Natural killer cell treated with Interleukin-12 subunit alpha and Interleukin-12 subunit beta and Interleukin-15 and Interleukin-18, amount 100 ng/mL, for 72 hours (primary cell): ENCODE measurements around the gene C3orf20. TPM values are rescaled to one million over a fixed set of nuclear protein-coding genes. Genes with fewer than 3 reads are reported as not detected.

ENCODE experiments used
- ATAC-seq, 2 donors: fragments of 150-1000 bp; cut with Tn5 transposase in 1 of 2; sonication (Bioruptor Pico), chemical (Tn5 transposase) in 1 of 2; 2 replicates each; pipeline ENCODE4 v1.10.0; 2021
- DNase-seq: peaks from one replicate; pipeline ENCODE4 v3.0.0; 2022; ENCODE audit warnings: low spot score
- H3K27ac Mint-ChIP-seq, 2 donors: 1 replicate in 1 of 2; 2 replicates in 1 of 2; pipeline ENCODE4 v1.8.0; 2022; ENCODE audit warnings: mixed read lengths in 2 of 2, mild to moderate bottlenecking in 1 of 2, moderate library complexity in 1 of 2
- H3K27me3 Mint-ChIP-seq, 2 donors: 1 replicate in 1 of 2; 2 replicates in 1 of 2; pipeline ENCODE4 v1.8.0; 2022; ENCODE audit warnings: mixed read lengths in 2 of 2
- H3K36me3 Mint-ChIP-seq: one replicate; pipeline ENCODE4 v1.8.0; 2022; ENCODE audit warnings: mixed read lengths
- H3K4me1 Mint-ChIP-seq, 2 donors: 1 replicate in 1 of 2; 2 replicates in 1 of 2; pipeline ENCODE4 v1.8.0; 2022; ENCODE audit warnings: low read depth in 2 of 2, mixed read lengths in 2 of 2, mild to moderate bottlenecking in 1 of 2
- H3K4me3 Mint-ChIP-seq: one replicate; pipeline ENCODE4 v1.8.0; 2022; ENCODE audit warnings: mixed read lengths
- H3K9me3 Mint-ChIP-seq: 2 replicates; pipeline ENCODE4 v1.8.0; 2022; ENCODE audit warnings: mixed read lengths
- total RNA-seq, 2 donors: library from RNA; stranded (reverse); gene quantifications; one replicate each; pipeline ENCODE4 v1.2.3, GENCODE V29; 2022

Gene C3orf20
- total RNA-seq, 2 donors from 2014 or later: 0.93 TPM; not detected in 1

GRCh38 chr3:14698601-14699244 lies 23.8 kb downstream of the C3orf20 start:
- H3K9me3 Mint-ChIP-seq: no peaks in the 10 kb centered on the region
- ATAC-seq: no peak

GRCh38 chr3:14699643-14700042 lies 24.7 kb downstream of the C3orf20 start:
- no peaks in the 10 kb centered on the region for H3K36me3 Mint-ChIP-seq
- no peak overlapping the region for H3K27ac Mint-ChIP-seq
- no peaks in the 10 kb centered on the region for H3K4me1 Mint-ChIP-seq
- H3K4me3 Mint-ChIP-seq: no peak overlapping the region
- peaks cover 0 to 34% of the 10 kb centered on the region in 2 donors for H3K27me3 Mint-ChIP-seq
- no peak for DNase-seq
- no peaks in the 10 kb centered on the region for H3K9me3 Mint-ChIP-seq
- ATAC-seq: no peak

More at GRCh38 chr3:14698601-14699244, 23.8 kb downstream of the C3orf20 start:
- Mint-ChIP-seq H3K27ac (no peak overlapping the region), H3K4me3 (no peak overlapping the region), H3K27me3 (peaks cover 0 to 43% of the 10 kb centered on the region in 2 donors), H3K36me3 (no peaks in the 10 kb centered on the region), H3K4me1 (no peaks in the 10 kb centered on the region)
- DNase-seq: no peak

GRCh38 chr3:14700891-14701290 lies 25.9 kb downstream of the C3orf20 start:
- Mint-ChIP-seq H3K9me3 (no peaks in the 10 kb centered on the region), H3K27me3 (peaks cover 0 to 21% of the 10 kb centered on the region in 2 donors), H3K36me3 (no peaks in the 10 kb centered on the region), H3K27ac (no peak overlapping the region), H3K4me3 (no peak overlapping the region), H3K4me1 (no peaks in the 10 kb centered on the region)
- ATAC-seq: no peak
- no peak for DNase-seq

GRCh38 chr3:14701676-14702075 lies 26.7 kb downstream of the C3orf20 start:
- Mint-ChIP-seq H3K4me3 (no peak overlapping the region), H3K9me3 (no peaks in the 10 kb centered on the region), H3K27ac (no peak overlapping the region), H3K4me1 (no peaks in the 10 kb centered on the region), H3K36me3 (no peaks in the 10 kb centered on the region), H3K27me3 (peaks cover 0 to 17% of the 10 kb centered on the region in 2 donors)
- ATAC-seq (no peak), DNase-seq (no peak)

GRCh38 chr3:14703128-14703750 lies 28.3 kb downstream of the C3orf20 start:
- H3K4me1 Mint-ChIP-seq: no peaks in the 10 kb centered on the region
- peak in 1 of 2 donors; percentile 10 for ATAC-seq
- H3K36me3 Mint-ChIP-seq: no peaks in the 10 kb centered on the region
- H3K27ac Mint-ChIP-seq: no peak overlapping the region
- peaks cover 0 to 1% of the 10 kb centered on the region in 2 donors for H3K27me3 Mint-ChIP-seq
- no peak for DNase-seq
- H3K9me3 Mint-ChIP-seq: no peaks in the 10 kb centered on the region
- H3K4me3 Mint-ChIP-seq: no peak overlapping the region

- Mint-ChIP-seq H3K27me3 (no peaks in the 10 kb centered on the region), H3K36me3 (no peaks in the 10 kb centered on the region), H3K27ac (no peak overlapping the region), H3K4me1 (no peaks in the 10 kb centered on the region), H3K4me3 (no peak overlapping the region), H3K9me3 (no peaks in the 10 kb centered on the region)
- ATAC-seq: no peak
- DNase-seq: no peak
Observed at GRCh38 chr3:14703791-14704190, 28.9 kb downstream of the C3orf20 start.

- Mint-ChIP-seq H3K27ac (no peak overlapping the region), H3K9me3 (no peaks in the 10 kb centered on the region), H3K36me3 (no peaks in the 10 kb centered on the region), H3K4me1 (no peaks in the 10 kb centered on the region), H3K27me3 (peaks cover 0 to 16% of the 10 kb centered on the region in 2 donors), H3K4me3 (no peak overlapping the region)
- ATAC-seq (no peak), DNase-seq (no peak)
Observed at GRCh38 chr3:14706096-14706495, 31.2 kb downstream of the C3orf20 start.

- no peak for ATAC-seq
- no peak overlapping the region for H3K27ac Mint-ChIP-seq
- no peaks in the 10 kb centered on the region for H3K4me1 Mint-ChIP-seq
- H3K27me3 Mint-ChIP-seq: peaks cover 0 to 40% of the 10 kb centered on the region in 2 donors
- H3K36me3 Mint-ChIP-seq: peaks cover 6% of the 10 kb centered on the region
- no peak overlapping the region for H3K4me3 Mint-ChIP-seq
- H3K9me3 Mint-ChIP-seq: no peaks in the 10 kb centered on the region
- no peak for DNase-seq
Observed at GRCh38 chr3:14716591-14716990, 41.6 kb downstream of the C3orf20 start.

- Mint-ChIP-seq H3K27ac (no peak overlapping the region), H3K36me3 (peaks cover 6% of the 10 kb centered on the region), H3K9me3 (no peaks in the 10 kb centered on the region), H3K27me3 (peaks cover 0 to 35% of the 10 kb centered on the region in 2 donors), H3K4me1 (no peaks in the 10 kb centered on the region), H3K4me3 (no peak overlapping the region)
- ATAC-seq (no peak), DNase-seq (no peak)
Observed at GRCh38 chr3:14717307-14717706, 42.4 kb downstream of the C3orf20 start.

GRCh38 chr3:14718539-14718938 lies 43.6 kb downstream of the C3orf20 start:
- H3K27ac Mint-ChIP-seq: no peak overlapping the region
- H3K27me3 Mint-ChIP-seq: peaks cover 0 to 35% of the 10 kb centered on the region in 2 donors
- no peaks in the 10 kb centered on the region for H3K4me1 Mint-ChIP-seq
- H3K36me3 Mint-ChIP-seq: no peaks in the 10 kb centered on the region
- ATAC-seq (no peak), DNase-seq (no peak)
- H3K4me3 Mint-ChIP-seq: no peak overlapping the region
- no peaks in the 10 kb centered on the region for H3K9me3 Mint-ChIP-seq

- ATAC-seq: no peak
- Mint-ChIP-seq H3K9me3 (no peaks in the 10 kb centered on the region), H3K27ac (no peak overlapping the region), H3K36me3 (no peaks in the 10 kb centered on the region), H3K27me3 (peaks cover 0 to 35% of the 10 kb centered on the region in 2 donors), H3K4me1 (no peaks in the 10 kb centered on the region), H3K4me3 (no peak overlapping the region)
- DNase-seq: no peak
Observed at GRCh38 chr3:14719006-14719405, 44.1 kb downstream of the C3orf20 start.

GRCh38 chr3:14721126-14721864 lies 46.4 kb downstream of the C3orf20 start:
- no peak for ATAC-seq
- Mint-ChIP-seq H3K27ac (no peak overlapping the region), H3K4me1 (no peaks in the 10 kb centered on the region), H3K27me3 (peaks cover 0 to 33% of the 10 kb centered on the region in 2 donors), H3K36me3 (no peaks in the 10 kb centered on the region), H3K9me3 (no peaks in the 10 kb centered on the region), H3K4me3 (no peak overlapping the region)
- no peak for DNase-seq

- no peaks in the 10 kb centered on the region for H3K36me3 Mint-ChIP-seq
- DNase-seq (no peak), ATAC-seq (no peak)
- no peaks in the 10 kb centered on the region for H3K4me1 Mint-ChIP-seq
- no peak overlapping the region for H3K27ac Mint-ChIP-seq
- no peaks in the 10 kb centered on the region for H3K9me3 Mint-ChIP-seq
- H3K4me3 Mint-ChIP-seq: no peak overlapping the region
- peaks cover 0 to 22% of the 10 kb centered on the region in 2 donors for H3K27me3 Mint-ChIP-seq
Observed at GRCh38 chr3:14725013-14725412, 50.1 kb downstream of the C3orf20 start.
